ENCODE results near the gene ERP27. TPM values are rescaled to one million over a fixed set of nuclear protein-coding genes. Genes with fewer than 3 reads are reported as not detected.

The ERP27 gene
- polyA plus RNA-seq, 1 of the 3 experiments (the other 2 are of a cell fraction), result 0.64 TPM

- no peak for TF ChIP-seq CTCF (IDR thresholded peaks at IDR 0.05)
- TF ChIP-seq REST (IDR thresholded peaks at IDR 0.05; ENCODE audit: low read depth, low read length), result no peak
- TF ChIP-seq RFX5 (IDR thresholded peaks at IDR 0.05; ENCODE audit: low read length), result no peak
- no peak for TF ChIP-seq RCOR1 (IDR thresholded peaks at IDR 0.05; ENCODE audit: low read length)
These were observed 11.1 kb downstream of the ERP27 start (continued) for GRCh38 chr12:14927267-14927666.

- no peak overlapping the region for H3K4me3 ChIP-seq (ENCODE audit: low read depth in 2 of 2, low read length in 1 of 2)
- 90% methylated on average over 3 of the region's 3 CpGs for WGBS (ENCODE audit: low lambda C conversion rate)
- peaks cover 6% of the 10 kb centered on the region for H3F3A ChIP-seq (replicated peaks; ENCODE audit: insufficient read depth)
- H4K20me1 ChIP-seq (ENCODE audit: insufficient read depth), result no peaks in the 10 kb centered on the region
- no peaks in the 10 kb centered on the region for H3K36me3 ChIP-seq (replicated peaks in 1 of 2; ENCODE audit: control insufficient read depth in 1 of 2, insufficient read depth in 2 of 2, low read length in 1 of 2)
- H3K9ac ChIP-seq, result no peak overlapping the region
- ChIA-PET CTCF (no interaction called here), POLR2A (no interaction called here)
- H2AFZ ChIP-seq (ENCODE audit: low read depth), result no peak overlapping the region
- no peak overlapping the region for H3K27ac ChIP-seq (ENCODE audit: low read depth in 2 of 2, low read length in 1 of 2)
- H3K9me2 ChIP-seq, result no peaks in the 10 kb centered on the region
- no peaks in the 10 kb centered on the region for H3K27me3 ChIP-seq (ENCODE audit: insufficient read depth)
- H3K79me2 ChIP-seq (ENCODE audit: insufficient read depth), result no peaks in the 10 kb centered on the region
- H3K4me2 ChIP-seq, result no peak overlapping the region
- no peak for DNase-seq
- no peaks in the 10 kb centered on the region for H3K9me3 ChIP-seq
- H3K4me1 ChIP-seq (ENCODE audit: control insufficient read depth in 1 of 2, insufficient read depth in 2 of 2, low read depth in 1 of 2, low read length in 1 of 2), result peaks cover 0 to 7% of the 10 kb centered on the region in 2 experiments; a peak in 2 of 4 replicates
- TF ChIP-seq MAX (IDR thresholded peaks at IDR 0.05; ENCODE audit: low read depth) (no peak), SIN3A (IDR thresholded peaks at IDR 0.05; ENCODE audit: borderline replicate concordance, low read depth, low read length) (no peak), POLR2AphosphoS5 (IDR thresholded peaks at IDR 0.05; ENCODE audit: low read depth, low read length) (no peak), REST (IDR thresholded peaks at IDR 0.05; ENCODE audit: low read depth, low read length) (no peak), USF2 (IDR thresholded peaks at IDR 0.05; ENCODE audit: borderline replicate concordance, low read depth, low read length) (no peak), CTCF (IDR thresholded peaks at IDR 0.05) (no peak), FOXJ3 (CRISPR knock-in tag; IDR thresholded peaks at IDR 0.05) (no peak), CHD2 (IDR thresholded peaks at IDR 0.05; ENCODE audit: low read length, partially characterized antibody) (no peak), ZBTB33 (IDR thresholded peaks at IDR 0.05; ENCODE audit: borderline replicate concordance, low read depth) (no peak), USF1 (IDR thresholded peaks at IDR 0.05; ENCODE audit: borderline replicate concordance, low read depth) (no peak), JUND (IDR thresholded peaks at IDR 0.05) (no peak), YY1 (IDR thresholded peaks at IDR 0.05; ENCODE audit: low read depth) (no peak)
These were observed 13.8 kb downstream of the ERP27 start for GRCh38 chr12:14924541-14924940.
